ENCODE data around the gene DIDO1. TPM values are rescaled to one million over a fixed set of nuclear protein-coding genes. Genes with fewer than 3 reads are reported as not detected.

DIDO1 gene
- total and polyA plus RNA-seq, 2 of the 4 experiments (the other 2 are of a cell fraction) = 21.8 to 28.1 TPM

DNA sequence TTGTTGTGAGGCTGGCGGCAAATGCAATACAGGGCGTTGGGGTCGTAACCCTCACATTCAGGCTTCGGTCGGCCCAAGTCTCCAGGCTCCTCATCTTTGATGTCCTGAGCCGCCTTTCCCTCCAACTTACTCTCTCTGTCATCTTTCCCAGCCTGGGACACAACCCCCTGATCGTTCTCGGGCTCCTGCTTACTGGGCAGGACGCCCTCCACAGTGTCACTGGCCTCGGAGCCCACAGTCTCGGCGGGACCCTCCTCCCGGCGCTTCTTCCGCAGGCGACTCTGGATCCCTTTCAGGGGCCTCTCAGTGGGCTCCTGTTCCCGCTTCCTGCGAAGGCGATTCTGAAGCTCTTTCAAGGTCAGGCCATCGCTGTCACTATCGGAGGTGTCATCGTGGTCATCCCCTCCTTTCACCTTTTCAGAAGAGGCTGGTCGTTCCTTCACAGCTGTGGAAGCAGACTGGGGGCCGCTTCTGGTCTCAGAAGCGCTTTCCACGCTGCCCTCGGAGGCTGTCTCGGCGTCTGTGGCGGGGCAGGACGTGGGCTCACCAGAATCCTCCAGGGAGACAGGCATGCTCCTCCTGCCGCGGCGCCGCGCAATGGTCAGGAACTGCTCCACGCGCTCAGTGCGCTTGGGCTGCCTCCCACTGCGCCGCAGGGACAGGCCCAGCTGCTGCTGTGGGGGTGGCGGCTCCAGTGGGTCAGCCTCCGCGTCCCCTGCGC, 15.4 kb downstream of the DIDO1 start:
- Histone ChIP-seq H2BK20ac (ENCODE audit: low read depth, low read length) (no peak overlapping the region), H3K4me1 (ENCODE audit: control insufficient read depth, insufficient read depth, low read length) (peaks cover 15% of the 10 kb centered on the region), H3K27me3 (ENCODE audit: control insufficient read depth, insufficient read depth, low read length) (no peaks in the 10 kb centered on the region), H2AK5ac (ENCODE audit: low read depth, low read length) (no peak overlapping the region), H3K9me1 (ENCODE audit: insufficient read depth, low read length) (peaks cover 15% of the 10 kb centered on the region), H4K8ac (ENCODE audit: low read depth in 2 of 2, low read length in 2 of 2) (no peak overlapping the region), H3K27ac (ENCODE audit: insufficient read depth, low read length) (no peak overlapping the region), H3K18ac (ENCODE audit: low read depth, low read length) (no peak overlapping the region), H3K9me3 (ENCODE audit: control insufficient read depth, insufficient read depth, low read length) (no peaks in the 10 kb centered on the region), H3K4me3 (ENCODE audit: insufficient read depth, low read depth, low read length) (no peak overlapping the region), H3K4ac (ENCODE audit: low read depth, low read length) (no peak overlapping the region), H3K79me1 (ENCODE audit: low read depth in 1 of 2, low read length in 2 of 2) (peaks cover 32 to 92% of the 10 kb centered on the region in 2 experiments), H4K20me1 (ENCODE audit: insufficient read depth, low read length) (peaks cover 94% of the 10 kb centered on the region), H2BK120ac (ENCODE audit: low read depth, low read length) (no peak overlapping the region), H3K14ac (replicated peaks; ENCODE audit: low read depth, low read length) (no peak overlapping the region), H2BK15ac (ENCODE audit: low read depth, low read length) (no peak overlapping the region), H3K9ac (ENCODE audit: low read depth, low read length) (no peak overlapping the region), H3K23ac (ENCODE audit: low read depth, low read length) (no peak overlapping the region), H3K4me2 (ENCODE audit: low read depth, low read length) (no peak overlapping the region), H2AK9ac (replicated peaks; ENCODE audit: low read depth, low read length, poor library complexity) (no peak overlapping the region), H4K91ac (ENCODE audit: insufficient read depth, low read depth, low read length) (no peak overlapping the region), H2BK5ac (ENCODE audit: low read depth, low read length, poor library complexity, severe bottlenecking) (no peak overlapping the region), H3K36me3 (ENCODE audit: control insufficient read depth, insufficient read depth, low read length) (peaks cover 63% of the 10 kb centered on the region), H3K56ac (ENCODE audit: extremely low read depth, insufficient read depth, low read length) (no peak overlapping the region), H4K5ac (ENCODE audit: low read depth, low read length) (no peak overlapping the region), H2AFZ (replicated peaks; ENCODE audit: low read length, poor library complexity) (no peak overlapping the region)
- intact Hi-C loops (cut with micrococcal nuclease) = no loop called here
- TSS peak; percentile 29 for BruUV-seq (replicated peaks)
- in situ Hi-C loops (cut with MboI; ENCODE audit: low sequenced_read_pairs) = no loop called here
- no peak for DNase-seq
- WGBS, 2 experiments (ENCODE audit: extremely low coverage in 2 of 2, insufficient read length in 1 of 2) = 97% methylated on average over 41 of the region's 45 CpGs; no CpG with 5 or more reads in 1 of the 2 experiments
- ChIA-PET CTCF (no interaction called here), POLR2A (ENCODE audit: unreplicated experiment) (no interaction called here)
- TF ChIP-seq MXI1 (IDR thresholded peaks at IDR 0.05; ENCODE audit: borderline replicate concordance, low read depth, low read length) (no peak), BHLHE40 (IDR thresholded peaks at IDR 0.05; ENCODE audit: low read depth, low read length) (no peak), RCOR1 (IDR thresholded peaks at IDR 0.05; ENCODE audit: insufficient replicate concordance, low read length) (no peak), SMC3 (IDR thresholded peaks at IDR 0.05; ENCODE audit: low read depth, low read length) (no peak), CEBPB (IDR thresholded peaks at IDR 0.05; ENCODE audit: low read depth, low read length) (no peak), MAZ (IDR thresholded peaks at IDR 0.05; ENCODE audit: borderline replicate concordance, low read depth, low read length) (no peak), NFE2L2 (IDR thresholded peaks at IDR 0.05; ENCODE audit: low read depth, low read length) (no peak), MAFK (IDR thresholded peaks at IDR 0.05; ENCODE audit: low read depth, low read length) (no peak), RFX5 (IDR thresholded peaks at IDR 0.05; ENCODE audit: low read depth, low read length) (no peak), POLR2A (IDR thresholded peaks at IDR 0.05; ENCODE audit: low read depth, low read length) (no peak), FOS (IDR thresholded peaks at IDR 0.05; ENCODE audit: low read depth, low read length) (no peak), CHD1 (IDR thresholded peaks at IDR 0.05; ENCODE audit: low read depth, low read length) (no peak)
- TF ChIP-seq, protein P1, sequence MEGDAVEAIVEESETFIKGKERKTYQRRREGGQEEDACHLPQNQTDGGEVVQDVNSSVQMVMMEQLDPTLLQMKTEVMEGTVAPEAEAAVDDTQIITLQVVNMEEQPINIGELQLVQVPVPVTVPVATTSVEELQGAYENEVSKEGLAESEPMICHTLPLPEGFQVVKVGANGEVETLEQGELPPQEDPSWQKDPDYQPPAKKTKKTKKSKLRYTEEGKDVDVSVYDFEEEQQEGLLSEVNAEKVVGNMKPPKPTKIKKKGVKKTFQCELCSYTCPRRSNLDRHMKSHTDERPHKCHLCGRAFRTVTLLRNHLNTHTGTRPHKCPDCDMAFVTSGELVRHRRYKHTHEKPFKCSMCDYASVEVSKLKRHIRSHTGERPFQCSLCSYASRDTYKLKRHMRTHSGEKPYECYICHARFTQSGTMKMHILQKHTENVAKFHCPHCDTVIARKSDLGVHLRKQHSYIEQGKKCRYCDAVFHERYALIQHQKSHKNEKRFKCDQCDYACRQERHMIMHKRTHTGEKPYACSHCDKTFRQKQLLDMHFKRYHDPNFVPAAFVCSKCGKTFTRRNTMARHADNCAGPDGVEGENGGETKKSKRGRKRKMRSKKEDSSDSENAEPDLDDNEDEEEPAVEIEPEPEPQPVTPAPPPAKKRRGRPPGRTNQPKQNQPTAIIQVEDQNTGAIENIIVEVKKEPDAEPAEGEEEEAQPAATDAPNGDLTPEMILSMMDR (conservative IDR thresholded peaks at IDR 0.05; ENCODE audit: low read depth, low read length) = no peak
- TF ChIP-seq, protein P2, sequence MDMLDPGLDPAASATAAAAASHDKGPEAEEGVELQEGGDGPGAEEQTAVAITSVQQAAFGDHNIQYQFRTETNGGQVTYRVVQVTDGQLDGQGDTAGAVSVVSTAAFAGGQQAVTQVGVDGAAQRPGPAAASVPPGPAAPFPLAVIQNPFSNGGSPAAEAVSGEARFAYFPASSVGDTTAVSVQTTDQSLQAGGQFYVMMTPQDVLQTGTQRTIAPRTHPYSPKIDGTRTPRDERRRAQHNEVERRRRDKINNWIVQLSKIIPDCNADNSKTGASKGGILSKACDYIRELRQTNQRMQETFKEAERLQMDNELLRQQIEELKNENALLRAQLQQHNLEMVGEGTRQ (IDR thresholded peaks at IDR 0.05; ENCODE audit: low read depth, low read length) = no peak
- dilution Hi-C loops (cut with HindIII; ENCODE audit: low sequenced_read_pairs, unreplicated experiment) = no loop called here
- ATAC-seq (ENCODE audit: low read depth) = no peak

All from IMR-90 (cell line).